ENCODE data around the gene DECR2. TPM values are rescaled to one million over a fixed set of nuclear protein-coding genes. Genes with fewer than 3 reads are reported as not detected.

Gene DECR2
- total and polyA plus RNA-seq, 12 donors = 5.9 to 143 (median 41.7) TPM

DNA sequence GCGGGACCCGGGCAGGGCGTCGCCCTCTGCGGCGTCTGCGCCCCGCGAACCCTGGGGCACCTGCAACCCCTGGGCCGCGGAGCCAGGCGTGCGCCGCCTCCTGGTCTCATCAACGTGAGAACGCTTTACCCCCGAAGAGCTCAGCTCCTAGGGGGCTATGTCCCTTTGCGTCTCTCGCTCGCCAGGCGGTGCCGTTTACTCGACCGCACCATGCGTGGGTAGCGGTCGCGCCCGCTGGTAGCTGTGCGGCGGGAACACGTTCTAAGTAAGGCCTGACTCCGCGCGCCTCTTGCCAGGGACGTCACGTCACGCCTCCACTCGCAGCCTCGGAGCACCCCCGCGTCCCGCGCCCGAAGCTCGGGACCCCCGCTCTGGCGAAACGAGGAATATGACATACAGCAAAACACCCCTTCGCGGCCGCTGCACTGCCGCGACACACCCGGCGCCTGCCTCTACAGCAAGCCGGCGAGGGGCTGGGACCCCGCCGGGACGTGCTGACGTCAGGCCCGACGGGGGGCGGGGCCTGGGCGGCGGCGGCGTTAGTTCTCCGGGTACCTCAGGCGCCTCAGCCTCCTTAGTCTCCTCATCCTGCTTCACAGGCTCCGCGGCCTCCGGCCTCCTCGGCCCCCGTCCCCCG is 23.5 kb downstream of the DECR2 start, which contains the start of gene RAB11FIP3:
Gene RAB11FIP3, plus strand, starts transcription at position 568 of the 637 bp plus-strand sequence. CDS start 358 bp downstream, outside the sequence.
- Histone ChIP-seq H3K9me3 (replicated peaks in 1 of 3) (no peaks in the 10 kb centered on the region), H3K4me1 (replicated peaks in 1 of 2) (peaks cover 24 to 47% of the 10 kb centered on the region in 2 donors), H3K27ac (peak within 1 kb of the TSS; percentile 46 to 94 (median 93)), H3K27me3 (no peaks in the 10 kb centered on the region), H3K4me3 (peak within 1 kb of the TSS; percentile 23 to 76 (median 56)), H3K36me3 (replicated peaks in 1 of 2) (no peaks in the 10 kb centered on the region)
- peak; percentile 34 to 45 for TF ChIP-seq POLR2A (IDR thresholded peaks at IDR 0.05)
- TF ChIP-seq, protein P1, sequence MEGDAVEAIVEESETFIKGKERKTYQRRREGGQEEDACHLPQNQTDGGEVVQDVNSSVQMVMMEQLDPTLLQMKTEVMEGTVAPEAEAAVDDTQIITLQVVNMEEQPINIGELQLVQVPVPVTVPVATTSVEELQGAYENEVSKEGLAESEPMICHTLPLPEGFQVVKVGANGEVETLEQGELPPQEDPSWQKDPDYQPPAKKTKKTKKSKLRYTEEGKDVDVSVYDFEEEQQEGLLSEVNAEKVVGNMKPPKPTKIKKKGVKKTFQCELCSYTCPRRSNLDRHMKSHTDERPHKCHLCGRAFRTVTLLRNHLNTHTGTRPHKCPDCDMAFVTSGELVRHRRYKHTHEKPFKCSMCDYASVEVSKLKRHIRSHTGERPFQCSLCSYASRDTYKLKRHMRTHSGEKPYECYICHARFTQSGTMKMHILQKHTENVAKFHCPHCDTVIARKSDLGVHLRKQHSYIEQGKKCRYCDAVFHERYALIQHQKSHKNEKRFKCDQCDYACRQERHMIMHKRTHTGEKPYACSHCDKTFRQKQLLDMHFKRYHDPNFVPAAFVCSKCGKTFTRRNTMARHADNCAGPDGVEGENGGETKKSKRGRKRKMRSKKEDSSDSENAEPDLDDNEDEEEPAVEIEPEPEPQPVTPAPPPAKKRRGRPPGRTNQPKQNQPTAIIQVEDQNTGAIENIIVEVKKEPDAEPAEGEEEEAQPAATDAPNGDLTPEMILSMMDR (IDR thresholded peaks at IDR 0.05) = peak in 1 of 6 experiments; percentile 29
- intact Hi-C loops (cut with DNase I) = no loop called here
- DNase-seq = peak; percentile 63 to 90 (median 79)
- 0 to 1% (median 0%) methylated on average over 6 to 77 of the region's 77 CpGs for WGBS, 4 donors

DNA sequence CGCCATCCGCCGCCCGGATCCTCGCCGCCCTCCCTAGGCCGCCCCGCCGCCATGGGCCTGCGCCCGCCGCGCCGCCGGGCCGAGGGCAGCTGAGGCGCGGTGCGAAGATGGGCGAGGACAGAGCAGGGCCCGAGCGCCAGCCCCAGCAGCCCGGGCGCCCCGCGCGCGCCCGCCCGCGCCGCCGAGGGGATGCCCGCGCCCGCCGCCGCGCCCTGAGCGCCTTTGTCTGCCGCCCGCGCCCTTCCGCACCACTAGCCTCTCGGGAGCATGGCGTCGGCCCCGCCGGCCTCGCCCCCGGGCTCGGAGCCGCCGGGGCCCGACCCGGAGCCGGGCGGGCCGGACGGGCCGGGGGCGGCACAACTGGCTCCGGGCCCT is 24.0 kb downstream of the DECR2 start:
- H3K4me3 ChIP-seq = peak overlapping the region in 3 of 4 donors; percentile 35 to 76 (median 40)
- WGBS, 4 donors = 0 to 1% methylated on average over 40 to 63 of the region's 63 CpGs; no CpG with 5 or more reads in 2 of the 4 donors
- H3K27me3 ChIP-seq = no peaks in the 10 kb centered on the region
- H3K36me3 ChIP-seq (replicated peaks in 1 of 2) = no peaks in the 10 kb centered on the region
- intact Hi-C loops (cut with DNase I) = no loop called here
- no peak for TF ChIP-seq POLR2A (IDR thresholded peaks at IDR 0.05)
- TF ChIP-seq, protein P1 (IDR thresholded peaks at IDR 0.05) = no peak
- H3K4me1 ChIP-seq (replicated peaks in 1 of 2) = peaks cover 24 to 47% of the 10 kb centered on the region in 2 donors
- H3K9me3 ChIP-seq (replicated peaks in 1 of 3) = no peaks in the 10 kb centered on the region
- H3K27ac ChIP-seq = peak overlapping the region in 4 of 5 donors; percentile 74 to 94 (median 93)
- no peak for DNase-seq

GRCh38 chr16:426115-426905 is 24.6 kb downstream of the DECR2 start:
- intact Hi-C loops (cut with DNase I) = no loop called here
- Histone ChIP-seq H3K36me3 (replicated peaks in 1 of 2) (no peaks in the 10 kb centered on the region), H3K27ac (peak overlapping the region in 2 of 5 donors; percentile 26 to 94), H3K27me3 (no peaks in the 10 kb centered on the region), H3K4me3 (peak overlapping the region; percentile 23 to 76 (median 56)), H3K4me1 (replicated peaks in 1 of 2) (peaks cover 24 to 47% of the 10 kb centered on the region in 2 donors), H3K9me3 (replicated peaks in 1 of 3) (no peaks in the 10 kb centered on the region)
- 0 to 5% (median 0%) methylated on average over 4 to 95 of the region's 97 CpGs for WGBS, 4 donors
- TF ChIP-seq, protein P1 (IDR thresholded peaks at IDR 0.05) = no peak
- peak in 1 of 2 donors; percentile 6 for TF ChIP-seq POLR2A (IDR thresholded peaks at IDR 0.05)
- DNase-seq = peak in 5 of 7 donors; percentile 21 to 42 (median 32)

GRCh38 chr16:426906-427249 is 25.2 kb downstream of the DECR2 start:
- peaks cover 24 to 47% of the 10 kb centered on the region in 2 donors for H3K4me1 ChIP-seq (replicated peaks in 1 of 2)
- no peaks in the 10 kb centered on the region for H3K27me3 ChIP-seq
- intact Hi-C loops (cut with DNase I) = no loop called here
- TF ChIP-seq, protein P1 (IDR thresholded peaks at IDR 0.05) = no peak
- no peak for TF ChIP-seq POLR2A (IDR thresholded peaks at IDR 0.05)
- peak in 4 of 7 donors; percentile 24 to 44 (median 28) for DNase-seq
- no peaks in the 10 kb centered on the region for H3K36me3 ChIP-seq (replicated peaks in 1 of 2)
- H3K4me3 ChIP-seq = peak overlapping the region in 3 of 4 donors; percentile 23 to 76 (median 73)
- 8 to 20% (median 16%) methylated on average over 7 to 13 of the region's 13 CpGs for WGBS, 4 donors
- H3K9me3 ChIP-seq (replicated peaks in 1 of 3) = no peaks in the 10 kb centered on the region
- H3K27ac ChIP-seq = peak overlapping the region in 1 of 5 donors; percentile 94

Data from adrenal gland (tissue), 12 donors.